ENCODE data around the gene OR2T8.

- TF ChIP-seq, protein P1, sequence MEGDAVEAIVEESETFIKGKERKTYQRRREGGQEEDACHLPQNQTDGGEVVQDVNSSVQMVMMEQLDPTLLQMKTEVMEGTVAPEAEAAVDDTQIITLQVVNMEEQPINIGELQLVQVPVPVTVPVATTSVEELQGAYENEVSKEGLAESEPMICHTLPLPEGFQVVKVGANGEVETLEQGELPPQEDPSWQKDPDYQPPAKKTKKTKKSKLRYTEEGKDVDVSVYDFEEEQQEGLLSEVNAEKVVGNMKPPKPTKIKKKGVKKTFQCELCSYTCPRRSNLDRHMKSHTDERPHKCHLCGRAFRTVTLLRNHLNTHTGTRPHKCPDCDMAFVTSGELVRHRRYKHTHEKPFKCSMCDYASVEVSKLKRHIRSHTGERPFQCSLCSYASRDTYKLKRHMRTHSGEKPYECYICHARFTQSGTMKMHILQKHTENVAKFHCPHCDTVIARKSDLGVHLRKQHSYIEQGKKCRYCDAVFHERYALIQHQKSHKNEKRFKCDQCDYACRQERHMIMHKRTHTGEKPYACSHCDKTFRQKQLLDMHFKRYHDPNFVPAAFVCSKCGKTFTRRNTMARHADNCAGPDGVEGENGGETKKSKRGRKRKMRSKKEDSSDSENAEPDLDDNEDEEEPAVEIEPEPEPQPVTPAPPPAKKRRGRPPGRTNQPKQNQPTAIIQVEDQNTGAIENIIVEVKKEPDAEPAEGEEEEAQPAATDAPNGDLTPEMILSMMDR (IDR thresholded peaks at IDR 0.05), result no peak
- TF ChIP-seq POLR2A (IDR thresholded peaks at IDR 0.05), result no peak
These were observed 16.4 kb downstream of the OR2T8 start for GRCh38 chr1:247936415-247936814.

Data from testis (tissue), 2 donors.